Spleen (tissue), 11 donors: ENCODE measurements around the gene RAPGEF6. TPM values are rescaled to one million over a fixed set of nuclear protein-coding genes. Genes with fewer than 3 reads are reported as not detected.

Experiments
- DNase-seq: peaks from one replicate; pipeline ENCODE4 v3.0.0-alpha.2; 2020
- H3K27ac ChIP-seq, 8 donors: fragments of 200-600 bp; sonication (generic) in 7 of 8; 1 replicate in 4 of 8; 2 replicates in 4 of 8; pipeline versions ENCODE4 v1.5.0 to v1.8.0; 2016 to 2021; ENCODE audit warnings: inconsistent platforms in 4 of 8, mild to moderate bottlenecking in 4 of 8, moderate library complexity in 1 of 8
- H3K27me3 ChIP-seq, 7 donors: fragments of 200-600 bp; sonication (generic) in 6 of 7; replicated peaks in 1 of 7; 1 replicate in 4 of 7; 2 replicates in 3 of 7; pipeline versions ENCODE4 v1.5.0 to v1.8.0; 2016 to 2021; ENCODE audit warnings: inconsistent platforms in 3 of 7, mild to moderate bottlenecking in 1 of 7
- H3K36me3 ChIP-seq, 6 donors: fragments of 200-600 bp; sonication (generic) in 5 of 6; 1 replicate in 4 of 6; 2 replicates in 2 of 6; pipeline versions ENCODE4 v1.5.0 to v1.8.0; 2016 to 2021; ENCODE audit warnings: inconsistent platforms in 2 of 6
- H3K4me1 ChIP-seq, 6 donors: fragments of 200-600 bp; sonication (generic) in 5 of 6; 1 replicate in 3 of 6; 2 replicates in 3 of 6; pipeline versions ENCODE4 v1.5.0 to v1.8.0; 2016 to 2021; ENCODE audit warnings: inconsistent platforms in 3 of 6
- H3K4me3 ChIP-seq, 8 donors: fragments of 200-600 bp; sonication (generic) in 7 of 8; 1 replicate in 4 of 8; 2 replicates in 4 of 8; pipeline versions ENCODE4 v1.5.0 to v1.8.0; 2016 to 2021; ENCODE audit warnings: inconsistent platforms in 4 of 8, mild to moderate bottlenecking in 4 of 8, moderate library complexity in 2 of 8
- H3K9me3 ChIP-seq, 8 donors: fragments of 200-600 bp; sonication (generic) in 7 of 8; 1 replicate in 4 of 8; 2 replicates in 4 of 8; pipeline versions ENCODE4 v1.5.0 to v1.8.0; 2016 to 2021; ENCODE audit warnings: inconsistent platforms in 4 of 8
- POLR2A ChIP-seq, 3 donors: fragments of 450-650 bp; IDR thresholded peaks; one replicate each; pipeline ENCODE4 v1.5.1; 2017; ENCODE audit warnings: antibody characterized with exemption in 3 of 3, mild to moderate bottlenecking in 1 of 3
- POLR2AphosphoS5 ChIP-seq, 3 donors: sonication (generic); formaldehyde crosslinking; IDR thresholded peaks; one replicate each; pipeline ENCODE4 v1.5.1; 2017; ENCODE audit warnings: antibody characterized with exemption in 3 of 3
- WGBS, 5 donors: extraction: QIAGEN DNeasy Blood & Tissue Kit in 3 of 5; methylation state at CpG; one replicate each; pipeline versions ENCODE4 v1.1.5 to v1.1.7; 2013 to 2018; 5-methylcytosine and 5-hydroxymethylcytosine counted together
- intact Hi-C: fragments of 100-400 bp; cut with DNase I; formaldehyde crosslinking; loops from one replicate; pipeline ENCODE4 v1.15.0; 2023; ENCODE audit warnings: low total_unique reads
- polyA plus RNA-seq, 3 donors: library from polyadenylated mRNA; stranded (reverse); fragments of 200-250 nt; gene quantifications; one replicate each; pipeline ENCODE4 v1.2.1, GENCODE V29; 2013
- small RNA-seq, 4 donors: library from RNA; depleted of rRNA; stranded (forward); fragments of <200 nt; gene quantifications; one replicate each; pipeline ENCODE3, GENCODE V24; 2016
- total RNA-seq, 7 donors: library from RNA; depleted of rRNA in 3 of 7; stranded (reverse); fragments of >200 nt in 3 of 7; fragmentation: NEBNext Ultra II Directional in 4 of 7; extraction: Animal tissue kit (Norgen Biotek cat#: 25700) in 4 of 7; gene quantifications; one replicate each; pipeline versions ENCODE4 v1.1.0 to v1.2.1, GENCODE V29; 2016 to 2021
- TF ChIP-seq, protein P1 (sequence below), 11 experiments: fragments of 200-600 bp in 7 of 11; fragments of 450-650 bp in 4 of 11; sonication (generic) in 4 of 11; IDR thresholded peaks in 8 of 11; conservative IDR thresholded peaks in 3 of 11; 1 replicate in 7 of 11; 2 replicates in 4 of 11; pipeline versions ENCODE4 v1.4.0 to v1.8.0; 2016 to 2021; ENCODE audit warnings: antibody characterized with exemption in 11 of 11, inconsistent platforms in 4 of 11, mild to moderate bottlenecking in 1 of 11
- donor health status: healthy with polysubstance abuse.
- donor health status: DM: no; HTN: no; CAD: no; lungs with moderate emphysema.
- donor health status: DM: no; HTN: no; CAD: no.
- donor health status: Bipolar disorder and iron deficiency.
- donor health status: healthy.
- donor health status: DM: no; HTN: no; CAD: no.
- donor health status: DM: yes; HTN: yes; CAD: no.

The RAPGEF6 gene
- total and polyA plus RNA-seq, 10 donors = 3.8 to 56.4 (median 43.2) TPM

DNA sequence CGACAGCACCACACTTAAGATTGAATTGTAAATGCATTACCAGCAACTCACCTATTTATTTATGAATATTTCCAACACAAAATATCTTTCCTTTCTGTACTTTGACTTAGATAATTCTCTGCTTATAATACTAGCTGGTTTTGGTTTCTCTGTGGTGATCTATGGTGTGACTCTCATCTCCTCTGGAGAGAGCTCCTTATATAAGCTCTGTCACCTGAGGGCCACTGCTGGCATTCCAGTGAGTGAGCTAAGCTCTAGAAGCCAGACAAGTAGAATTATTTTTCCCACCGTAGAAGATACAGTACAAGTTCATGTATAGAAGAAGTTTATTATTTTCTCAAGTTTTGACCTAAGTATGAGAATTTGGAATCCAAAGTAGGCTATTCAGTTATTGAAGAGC lies 259.7 kb downstream of the RAPGEF6 start:
- Histone ChIP-seq H3K27me3 (no peaks in the 10 kb centered on the region), H3K9me3 (no peaks in the 10 kb centered on the region), H3K4me3 (no peak overlapping the region), H3K27ac (peak overlapping the region; percentile 62 to 94 (median 92)), H3K4me1 (peaks cover 65 to 100% (median 98%) of the 10 kb centered on the region in 6 donors), H3K36me3 (no peaks in the 10 kb centered on the region)
- TF ChIP-seq POLR2A (IDR thresholded peaks at IDR 0.05) (no peak), POLR2AphosphoS5 (IDR thresholded peaks at IDR 0.05) (no peak)
- TF ChIP-seq, protein P1, sequence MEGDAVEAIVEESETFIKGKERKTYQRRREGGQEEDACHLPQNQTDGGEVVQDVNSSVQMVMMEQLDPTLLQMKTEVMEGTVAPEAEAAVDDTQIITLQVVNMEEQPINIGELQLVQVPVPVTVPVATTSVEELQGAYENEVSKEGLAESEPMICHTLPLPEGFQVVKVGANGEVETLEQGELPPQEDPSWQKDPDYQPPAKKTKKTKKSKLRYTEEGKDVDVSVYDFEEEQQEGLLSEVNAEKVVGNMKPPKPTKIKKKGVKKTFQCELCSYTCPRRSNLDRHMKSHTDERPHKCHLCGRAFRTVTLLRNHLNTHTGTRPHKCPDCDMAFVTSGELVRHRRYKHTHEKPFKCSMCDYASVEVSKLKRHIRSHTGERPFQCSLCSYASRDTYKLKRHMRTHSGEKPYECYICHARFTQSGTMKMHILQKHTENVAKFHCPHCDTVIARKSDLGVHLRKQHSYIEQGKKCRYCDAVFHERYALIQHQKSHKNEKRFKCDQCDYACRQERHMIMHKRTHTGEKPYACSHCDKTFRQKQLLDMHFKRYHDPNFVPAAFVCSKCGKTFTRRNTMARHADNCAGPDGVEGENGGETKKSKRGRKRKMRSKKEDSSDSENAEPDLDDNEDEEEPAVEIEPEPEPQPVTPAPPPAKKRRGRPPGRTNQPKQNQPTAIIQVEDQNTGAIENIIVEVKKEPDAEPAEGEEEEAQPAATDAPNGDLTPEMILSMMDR (IDR thresholded peaks at IDR 0.05 in 8 of 11, conservative IDR thresholded peaks at IDR 0.05 in 3 of 11) = no peak
- no peak for DNase-seq
- intact Hi-C loops = no loop called here
- 61 to 79% (median 71%) methylated on average over 2 of the region's 2 CpGs for WGBS, 5 donors

Small RNAs within 50 kb of the gene (small RNA-seq; reads per million reads assigned to genes)
- gene RF02271 = 0 reads per million in 4 donors

Other genes starting within 250 kb of the RAPGEF6 start
- gene FNIP1, start 161.8 kb upstream of the RAPGEF6 start, total RNA-seq = 10 to 100 TPM; 36.3 to 53.4 (median 48.1) TPM
- gene FNIP1, start 161.8 kb upstream of the RAPGEF6 start, polyA plus RNA-seq = 1 to 10 TPM; 3.6 to 6.2 (median 4.2) TPM